Ishikawa (cell line): ENCODE data around the gene TMEM168.

Experiments
- CEBPB ChIP-seq: IDR thresholded peaks from 2 replicates; pipeline ENCODE4 v1.6.1; 2012
- CREB1 ChIP-seq: IDR thresholded peaks from 2 replicates; pipeline ENCODE4 v1.6.1; 2012; ENCODE audit warnings: low read depth
- EGR1 ChIP-seq: IDR thresholded peaks from 2 replicates; pipeline ENCODE4 v1.6.1; 2012
- EP300 ChIP-seq: IDR thresholded peaks from 2 replicates; pipeline ENCODE4 v1.6.1; 2012; ENCODE audit warnings: borderline replicate concordance
- FOXM1 ChIP-seq: IDR thresholded peaks from 2 replicates; pipeline ENCODE4 v1.6.1; 2012; ENCODE audit warnings: low read depth, borderline replicate concordance
- MAX ChIP-seq: IDR thresholded peaks from 2 replicates; pipeline ENCODE4 v1.6.1; 2012
- NFIC ChIP-seq: IDR thresholded peaks from 2 replicates; pipeline ENCODE4 v1.6.1; 2012
- RAD21 ChIP-seq: IDR thresholded peaks from 2 replicates; pipeline ENCODE4 v1.6.1; 2012; ENCODE audit warnings: low read depth
- REST ChIP-seq: IDR thresholded peaks from 2 replicates; pipeline ENCODE4 v1.6.1; 2012; ENCODE audit warnings: low read depth, mild to moderate bottlenecking
- TAF1 ChIP-seq: IDR thresholded peaks from 2 replicates; pipeline ENCODE4 v1.6.1; 2012; ENCODE audit warnings: low read depth, mild to moderate bottlenecking
- TCF12 ChIP-seq: IDR thresholded peaks from 2 replicates; pipeline ENCODE4 v1.6.1; 2012; ENCODE audit warnings: low read depth
- TEAD4 ChIP-seq: IDR thresholded peaks from 2 replicates; pipeline ENCODE4 v1.6.1; 2012
- YY1 ChIP-seq: IDR thresholded peaks from 2 replicates; pipeline ENCODE4 v1.6.1; 2012; ENCODE audit warnings: low read depth
- ZBTB7A ChIP-seq: IDR thresholded peaks from 2 replicates; pipeline ENCODE4 v1.6.1; 2012; ENCODE audit warnings: low read depth
- TF ChIP-seq, protein P1 (sequence below): IDR thresholded peaks from 2 replicates; pipeline ENCODE4 v1.6.1; 2012

The TMEM168 gene

GRCh38 chr7:112757337-112757736 lies 32.9 kb downstream of the TMEM168 start:
- TF ChIP-seq CREB1 (no peak), RAD21 (no peak), EGR1 (no peak), YY1 (no peak), NFIC (no peak), TCF12 (no peak), TAF1 (no peak), FOXM1 (no peak), TEAD4 (no peak)
- TF ChIP-seq, protein P1, sequence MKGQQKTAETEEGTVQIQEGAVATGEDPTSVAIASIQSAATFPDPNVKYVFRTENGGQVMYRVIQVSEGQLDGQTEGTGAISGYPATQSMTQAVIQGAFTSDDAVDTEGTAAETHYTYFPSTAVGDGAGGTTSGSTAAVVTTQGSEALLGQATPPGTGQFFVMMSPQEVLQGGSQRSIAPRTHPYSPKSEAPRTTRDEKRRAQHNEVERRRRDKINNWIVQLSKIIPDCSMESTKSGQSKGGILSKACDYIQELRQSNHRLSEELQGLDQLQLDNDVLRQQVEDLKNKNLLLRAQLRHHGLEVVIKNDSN = no peak

- TF ChIP-seq EGR1 (no peak), CEBPB (no peak), TCF12 (no peak), CREB1 (no peak), FOXM1 (no peak), NFIC (no peak), TEAD4 (no peak), TAF1 (no peak), YY1 (no peak), MAX (no peak), EP300 (no peak), RAD21 (no peak), REST (no peak), ZBTB7A (no peak)
- TF ChIP-seq, protein P1 = no peak
Measured at GRCh38 chr7:112753298-112753697, 36.9 kb downstream of the TMEM168 start.

DNA sequence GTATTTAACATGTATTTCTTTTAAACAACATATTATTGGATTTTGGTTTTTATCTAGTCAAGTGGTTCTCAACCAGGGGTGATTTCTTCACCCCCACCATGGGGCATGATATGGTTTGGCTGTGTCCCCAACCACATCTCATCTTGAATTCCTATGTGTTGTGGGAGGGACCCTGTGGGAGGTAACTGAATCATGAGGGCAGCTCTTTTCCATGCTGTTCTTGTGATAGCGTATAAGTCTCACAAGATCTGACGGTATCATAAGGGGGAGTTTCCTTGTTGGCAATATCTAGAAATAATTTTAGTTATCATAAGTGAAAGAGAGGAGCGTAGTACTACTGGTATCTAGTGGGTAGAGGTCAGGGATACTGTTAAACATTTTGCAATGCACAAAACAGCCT lies 37.6 kb downstream of the TMEM168 start:
- TF ChIP-seq MAX (no peak), CREB1 (no peak), YY1 (no peak), TAF1 (no peak), NFIC (no peak), ZBTB7A (no peak)

DNA sequence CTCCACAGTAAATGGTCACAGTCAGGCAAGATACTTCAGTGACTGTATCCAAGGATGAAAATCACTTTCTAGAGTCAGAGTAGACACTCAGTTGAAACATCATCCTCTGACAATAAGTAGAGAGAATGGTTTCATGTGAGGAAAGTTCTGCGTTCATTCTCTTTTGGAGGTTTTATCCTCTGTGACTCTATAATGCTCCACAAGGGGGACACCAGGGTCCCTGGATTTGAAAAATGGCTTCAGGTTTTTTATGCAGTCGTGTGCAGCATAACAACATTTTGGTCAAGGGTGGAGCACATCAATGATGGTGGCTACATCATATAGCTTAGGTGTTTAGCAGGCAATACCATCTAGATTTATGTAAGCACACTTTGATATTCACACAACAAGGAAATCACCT lies 40.4 kb downstream of the TMEM168 start:
- TF ChIP-seq, protein P1 = no peak
- TF ChIP-seq TCF12 = no peak
- TF ChIP-seq ZBTB7A = no peak
- TF ChIP-seq CEBPB = no peak
- TF ChIP-seq RAD21 = no peak
- TF ChIP-seq EP300 = no peak
- TF ChIP-seq TAF1 = no peak
- no peak for TF ChIP-seq NFIC
- no peak for TF ChIP-seq REST
- no peak for TF ChIP-seq EGR1
- no peak for TF ChIP-seq MAX
- no peak for TF ChIP-seq CREB1
- TF ChIP-seq TEAD4 = no peak
- no peak for TF ChIP-seq FOXM1
- TF ChIP-seq YY1 = no peak

DNA sequence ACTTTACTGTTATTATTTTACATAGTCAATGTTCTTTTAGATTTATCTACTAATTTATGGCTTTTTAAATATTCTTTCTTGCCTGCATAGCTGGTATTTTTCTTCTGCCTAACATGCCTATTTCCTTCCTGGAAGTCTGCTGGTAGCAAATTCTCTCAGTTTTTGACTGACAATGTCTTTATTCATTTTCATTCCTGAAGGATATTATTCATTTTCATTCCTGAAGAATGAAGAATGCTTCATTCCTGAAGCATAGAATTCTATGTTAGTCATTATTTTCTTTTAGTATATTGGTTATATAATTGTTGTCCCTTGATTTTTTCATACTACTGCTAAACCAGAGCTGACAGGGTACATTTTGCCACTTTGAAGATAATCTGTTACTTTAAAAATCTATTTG lies 41.8 kb downstream of the TMEM168 start:
- TF ChIP-seq TAF1 (no peak), TEAD4 (no peak), CREB1 (no peak), MAX (no peak), ZBTB7A (no peak), EP300 (no peak), TCF12 (no peak), YY1 (no peak), EGR1 (no peak), CEBPB (no peak), FOXM1 (no peak), NFIC (no peak)
- TF ChIP-seq, protein P1 = no peak
